AG08395 (cell line): ENCODE measurements around the gene LILRB3.
"Not testable (repeated sequence)": the region's sequence is repeated elsewhere in the genome, so short reads cannot be mapped to it uniquely, and the experiment has no call there.

Experiments used
- DNase-seq: peaks from one replicate; pipeline ENCODE4 v3.0.0; 2012; ENCODE audit warnings: mixed read lengths, low spot score

LILRB3 gene

GRCh38 chr19:54242646-54243045 is 19.8 kb upstream of the LILRB3 start, which contains the start of gene LILRA6:
Gene LILRA6, minus strand, starts transcription at chr19:54242790.
- not testable (repeated sequence) for DNase-seq

GRCh38 chr19:54242234-54242633 is 19.4 kb upstream of the LILRB3 start:
- not testable (repeated sequence) for DNase-seq

GRCh38 chr19:54240372-54241336 is 17.8 kb upstream of the LILRB3 start:
- DNase-seq = not testable (repeated sequence)

- DNase-seq = not testable (repeated sequence)
Observed at GRCh38 chr19:54239491-54240371, 16.9 kb upstream of the LILRB3 start.

- no peak for DNase-seq
Observed at GRCh38 chr19:54233941-54234340, 11.1 kb upstream of the LILRB3 start.

- peak; percentile 92 for DNase-seq
Observed at GRCh38 chr19:54231077-54231931, 8.5 kb upstream of the LILRB3 start.

GRCh38 chr19:54230031-54230430 is 7.2 kb upstream of the LILRB3 start:
- no peak for DNase-seq

- no peak for DNase-seq
Observed at GRCh38 chr19:54229146-54229545, 6.3 kb upstream of the LILRB3 start.

- DNase-seq = not testable (repeated sequence)
Observed at GRCh38 chr19:54224619-54225018, 1.8 kb upstream of the LILRB3 start.

GRCh38 chr19:54223937-54224281 is 1.1 kb upstream of the LILRB3 start:
- DNase-seq = not testable (repeated sequence)

GRCh38 chr19:54223277-54223936 is 600 bp upstream of the LILRB3 start:
- not testable (repeated sequence) for DNase-seq

GRCh38 chr19:54221947-54222346 is 860 bp downstream of the LILRB3 start:
- not testable (repeated sequence) for DNase-seq

GRCh38 chr19:54219702-54220101 is 3.1 kb downstream of the LILRB3 start:
- not testable (repeated sequence) for DNase-seq

GRCh38 chr19:54218960-54219661 is 3.7 kb downstream of the LILRB3 start:
- DNase-seq = no peak

GRCh38 chr19:54218259-54218658 is 4.5 kb downstream of the LILRB3 start:
- no peak for DNase-seq

- not testable (repeated sequence) for DNase-seq
Observed at GRCh38 chr19:54217517-54218247, 5.1 kb downstream of the LILRB3 start.

GRCh38 chr19:54216869-54217268 is 5.9 kb downstream of the LILRB3 start:
- no peak for DNase-seq

- DNase-seq = not testable (repeated sequence)
Observed at GRCh38 chr19:54214734-54215133, 8.1 kb downstream of the LILRB3 start.

- not testable (repeated sequence) for DNase-seq
Observed at GRCh38 chr19:54214217-54214616, 8.6 kb downstream of the LILRB3 start.

GRCh38 chr19:54211235-54211634 is 11.6 kb downstream of the LILRB3 start:
- no peak for DNase-seq
